WTC11 (cell line): ENCODE measurements around the gene MEP1A. TPM values are rescaled to one million over a fixed set of nuclear protein-coding genes. Genes with fewer than 3 reads are reported as not detected.
A peak's percentile ranks its signal among the peaks of the same experiment; 100 is the strongest.
"Not testable (repeated sequence)": the region's sequence is repeated elsewhere in the genome, so short reads cannot be mapped to it uniquely, and the experiment has no call there.

Experiments
- ATAC-seq: fragments of 200-7000 bp; cut with Tn5 transposase; 2 replicates; pipeline ENCODE4 v1.10.0; 2021; ENCODE audit warnings: mild to moderate bottlenecking, moderate library complexity
- CTCF ChIA-PET: fragments of 300-600 bp; sonication (Branson Sonifier 250); formaldehyde crosslinking; loops from one replicate; lab custom pipeline; 2021; ENCODE audit warnings: antibody characterized with exemption; lab: Charles Lee
- POLR2A ChIA-PET: fragments of 350-600 bp; sonication (Branson Sonifier 250); formaldehyde crosslinking; loops from one replicate; lab custom pipeline; 2021; ENCODE audit warnings: antibody characterized with exemption; lab: Charles Lee
- DNase-seq: peaks from one replicate; pipeline ENCODE4 v3.0.0; 2021; ENCODE audit warnings: low spot score
- H3K27ac Mint-ChIP-seq: 2 replicates; pipeline ENCODE4 v1.8.0; 2021; ENCODE audit warnings: mixed read lengths
- H3K27me3 Mint-ChIP-seq: 2 replicates; pipeline ENCODE4 v1.8.0; 2021; ENCODE audit warnings: low read depth, mild to moderate bottlenecking, moderate library complexity, mixed read lengths
- H3K36me3 Mint-ChIP-seq: 2 replicates; pipeline ENCODE4 v1.8.0; 2021; ENCODE audit warnings: mixed read lengths
- H3K4me1 Mint-ChIP-seq: 2 replicates; pipeline ENCODE4 v1.8.0; 2022; ENCODE audit warnings: mixed read lengths
- H3K4me3 Mint-ChIP-seq: 2 replicates; pipeline ENCODE4 v1.8.0; 2021; ENCODE audit warnings: mild to moderate bottlenecking, moderate library complexity, mixed read lengths
- H3K9me3 Mint-ChIP-seq: 2 replicates; pipeline ENCODE4 v1.8.0; 2021; ENCODE audit warnings: mixed read lengths
- ATF2 ChIP-seq: sonication (generic); formaldehyde crosslinking; IDR thresholded peaks from 2 replicates; pipeline ENCODE4 v1.8.1; 2022; ENCODE audit warnings: low read depth, missing genetic modification reagents, borderline replicate concordance
- ATF6 ChIP-seq: sonication (generic); formaldehyde crosslinking; IDR thresholded peaks from 2 replicates; pipeline ENCODE4 v1.8.1; 2023; ENCODE audit warnings: mild to moderate bottlenecking, missing genetic modification reagents
- CDX4 ChIP-seq: fragments of 250-450 bp; sonication (Bioruptor Pico); IDR thresholded peaks from 2 replicates; pipeline ENCODE4 v1.9.0; 2021; ENCODE audit warnings: moderate library complexity, mild to moderate bottlenecking, inconsistent platforms, borderline replicate concordance
- CTCF ChIP-seq: fragments of 200-600 bp; IDR thresholded peaks from 2 replicates; pipeline ENCODE4 v1.8.0; 2022; ENCODE audit warnings: antibody characterized with exemption
- ETV6 ChIP-seq: sonication (generic); formaldehyde crosslinking; IDR thresholded peaks from 2 replicates; pipeline ENCODE4 v1.8.1; 2022; ENCODE audit warnings: mild to moderate bottlenecking, missing genetic modification reagents
- IRF2 ChIP-seq: sonication (generic); formaldehyde crosslinking; IDR thresholded peaks from 2 replicates; pipeline ENCODE4 v1.8.0; 2022; ENCODE audit warnings: low read depth, missing genetic modification reagents, borderline replicate concordance
- MYBL2 ChIP-seq: sonication (generic); formaldehyde crosslinking; IDR thresholded peaks from 2 replicates; pipeline ENCODE4 v1.8.1; 2023; ENCODE audit warnings: mild to moderate bottlenecking, moderate library complexity, missing genetic modification reagents
- NR3C1 ChIP-seq: sonication (generic); formaldehyde crosslinking; conservative IDR thresholded peaks from 2 replicates; pipeline ENCODE4 v1.8.1; 2023; ENCODE audit warnings: low read depth, mild to moderate bottlenecking, missing genetic modification reagents
- ZBTB21 ChIP-seq: sonication (generic); formaldehyde crosslinking; IDR thresholded peaks from 2 replicates; pipeline ENCODE4 v1.8.1; 2023; ENCODE audit warnings: mild to moderate bottlenecking, missing genetic modification reagents, borderline replicate concordance
- ZNF263 ChIP-seq: sonication (generic); formaldehyde crosslinking; IDR thresholded peaks from 2 replicates; pipeline ENCODE4 v1.8.1; 2022; ENCODE audit warnings: low read depth, mild to moderate bottlenecking, moderate library complexity, missing genetic modification reagents
- ZNF281 ChIP-seq: sonication (generic); formaldehyde crosslinking; IDR thresholded peaks from 2 replicates; pipeline ENCODE4 v1.8.0; 2023; ENCODE audit warnings: mild to moderate bottlenecking, missing genetic modification reagents
- ZNF317 ChIP-seq: sonication (generic); formaldehyde crosslinking; IDR thresholded peaks from 2 replicates; pipeline ENCODE4 v1.8.1; 2023; ENCODE audit warnings: low read depth, mild to moderate bottlenecking, moderate library complexity, missing genetic modification reagents, borderline replicate concordance
- ZNF425 ChIP-seq: fragments of 250-450 bp; sonication (Bioruptor Pico); conservative IDR thresholded peaks from 2 replicates; pipeline ENCODE4 v1.9.0; 2021; ENCODE audit warnings: mild to moderate bottlenecking
- ZNF512 ChIP-seq: sonication (generic); formaldehyde crosslinking; IDR thresholded peaks from 2 replicates; pipeline ENCODE4 v1.8.1; 2022; ENCODE audit warnings: missing genetic modification reagents, borderline replicate concordance
- total RNA-seq: library from RNA; stranded (reverse); gene quantifications from 3 replicates; pipeline ENCODE4 v1.2.3, GENCODE V29; 2021

The MEP1A gene
- total RNA-seq, 1 experiment from 2014 or later = 0.09 TPM

- TF ChIP-seq ZNF512 (no peak), IRF2 (CRISPR knock-in tag) (no peak), ETV6 (no peak), ATF6 (CRISPR knock-in tag) (no peak), MYBL2 (CRISPR knock-in tag) (no peak), ATF2 (no peak)
Observed at GRCh38 chr6:46850792-46851191, 57.6 kb downstream of the MEP1A start (continued).

GRCh38 chr6:46851576-46851975 is 58.4 kb downstream of the MEP1A start:
- H3K9me3 Mint-ChIP-seq, H3K36me3 Mint-ChIP-seq, H3K4me3 Mint-ChIP-seq, CTCF ChIA-PET, ATAC-seq, DNase-seq, H3K27ac Mint-ChIP-seq, POLR2A ChIA-PET: not testable (repeated sequence)
- H3K27me3 Mint-ChIP-seq = peaks cover 13% of the 10 kb centered on the region
- H3K4me1 Mint-ChIP-seq = peaks cover 24% of the 10 kb centered on the region

- H3K27me3 Mint-ChIP-seq, H3K9me3 Mint-ChIP-seq, POLR2A ChIA-PET, H3K27ac Mint-ChIP-seq, H3K4me1 Mint-ChIP-seq, H3K36me3 Mint-ChIP-seq, H3K4me3 Mint-ChIP-seq: not testable (repeated sequence)
- TF ChIP-seq CTCF = peak; percentile 41
- CTCF ChIA-PET = interaction anchor here (0.6 to 1.0 kb wide), 8 partner anchors 9 to 635 kb away, joined by 3 to 4 read pairs (median 3); partner anchors contain the start of gene ADGRF5
- DNase-seq (peak; percentile 58), ATAC-seq (peak; percentile 70)
Observed at GRCh38 chr6:46855966-46856365, 62.8 kb downstream of the MEP1A start.

- ATAC-seq (peak; percentile 85), DNase-seq (no peak)
- Mint-ChIP-seq H3K27ac (no peak overlapping the region), H3K36me3 (no peaks in the 10 kb centered on the region), H3K27me3 (no peaks in the 10 kb centered on the region), H3K9me3 (peaks cover 4% of the 10 kb centered on the region; the same call in 1 of the 2 replicates), H3K4me1 (peaks cover 24% of the 10 kb centered on the region), H3K4me3 (no peak overlapping the region)
- CTCF ChIA-PET = interaction anchor here (0.7 to 1.2 kb wide), 6 partner anchors 22 to 1276 kb away, joined by 3 to 6 read pairs (median 3); no protein-coding TSS in a partner anchor
- POLR2A ChIA-PET = no interaction called here
- no peak for TF ChIP-seq CDX4
- no peak for TF ChIP-seq ZNF263 (CRISPR knock-in tag)
- no peak for TF ChIP-seq NR3C1 (CRISPR knock-in tag)
- TF ChIP-seq ZNF281 (CRISPR knock-in tag) = no peak
- no peak for TF ChIP-seq ZBTB21 (CRISPR knock-in tag)
- no peak for TF ChIP-seq ZNF425 (CRISPR knock-in tag)
- TF ChIP-seq ZNF317 (CRISPR knock-in tag) = no peak
Observed at GRCh38 chr6:46862381-46862780, 69.2 kb downstream of the MEP1A start.
